RPMI7951 (cell line): ENCODE data around the gene RBP2. TPM values are rescaled to one million over a fixed set of nuclear protein-coding genes. Genes with fewer than 3 reads are reported as not detected.

ENCODE experiments used
- DNase-seq: peaks from one replicate; pipeline ENCODE4 v3.0.0-alpha.2; 2012; ENCODE audit warnings: low read depth
- total RNA-seq: library from RNA; depleted of rRNA; stranded (reverse); fragments of >200 nt; shearing (Covaris generic); gene quantifications from 2 replicates; pipeline ENCODE4 v1.2.3, GENCODE V29; 2014

Gene RBP2
- total RNA-seq, 1 experiment from 2014 or later: not detected

DNA sequence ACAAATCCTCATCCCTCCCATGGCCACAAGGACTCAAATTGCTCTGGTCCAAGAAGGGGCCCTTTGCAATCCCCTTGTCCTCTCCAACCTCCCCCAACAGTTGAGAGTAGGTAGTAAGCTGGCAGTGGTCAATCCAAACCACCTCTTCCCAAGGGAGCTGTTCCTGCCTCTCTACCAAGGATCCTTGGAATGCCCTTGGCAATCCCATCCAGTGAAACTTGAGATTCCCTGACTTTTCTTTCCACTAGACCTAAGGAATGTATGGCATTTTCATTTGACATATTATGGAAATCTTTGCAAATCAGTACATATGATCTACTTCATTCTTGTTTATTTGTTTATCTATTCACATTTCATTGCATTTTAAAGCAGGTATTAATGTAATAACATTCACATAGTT lies 4.8 kb upstream of the RBP2 start:
- no peak for DNase-seq

DNA sequence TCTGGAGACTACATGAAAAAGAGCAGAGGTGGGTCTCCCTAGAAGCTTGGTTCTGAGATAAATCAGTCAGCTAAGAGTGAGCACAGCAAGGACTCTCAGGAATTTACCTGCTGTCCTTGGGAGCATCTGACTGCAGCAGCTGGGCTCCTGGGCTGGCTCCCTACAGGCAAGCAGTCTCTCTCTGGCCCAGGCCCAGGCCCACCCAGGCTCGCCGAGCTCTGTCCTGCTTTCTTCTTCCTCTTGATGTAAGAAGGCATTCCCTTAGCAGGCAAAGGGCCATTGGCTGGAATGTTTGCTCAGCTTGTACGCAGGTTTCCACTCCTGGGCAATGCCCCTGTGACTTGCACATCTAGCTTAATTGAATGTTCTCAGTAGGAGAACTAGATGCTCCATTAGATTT lies 4.3 kb upstream of the RBP2 start:
- no peak for DNase-seq

DNA sequence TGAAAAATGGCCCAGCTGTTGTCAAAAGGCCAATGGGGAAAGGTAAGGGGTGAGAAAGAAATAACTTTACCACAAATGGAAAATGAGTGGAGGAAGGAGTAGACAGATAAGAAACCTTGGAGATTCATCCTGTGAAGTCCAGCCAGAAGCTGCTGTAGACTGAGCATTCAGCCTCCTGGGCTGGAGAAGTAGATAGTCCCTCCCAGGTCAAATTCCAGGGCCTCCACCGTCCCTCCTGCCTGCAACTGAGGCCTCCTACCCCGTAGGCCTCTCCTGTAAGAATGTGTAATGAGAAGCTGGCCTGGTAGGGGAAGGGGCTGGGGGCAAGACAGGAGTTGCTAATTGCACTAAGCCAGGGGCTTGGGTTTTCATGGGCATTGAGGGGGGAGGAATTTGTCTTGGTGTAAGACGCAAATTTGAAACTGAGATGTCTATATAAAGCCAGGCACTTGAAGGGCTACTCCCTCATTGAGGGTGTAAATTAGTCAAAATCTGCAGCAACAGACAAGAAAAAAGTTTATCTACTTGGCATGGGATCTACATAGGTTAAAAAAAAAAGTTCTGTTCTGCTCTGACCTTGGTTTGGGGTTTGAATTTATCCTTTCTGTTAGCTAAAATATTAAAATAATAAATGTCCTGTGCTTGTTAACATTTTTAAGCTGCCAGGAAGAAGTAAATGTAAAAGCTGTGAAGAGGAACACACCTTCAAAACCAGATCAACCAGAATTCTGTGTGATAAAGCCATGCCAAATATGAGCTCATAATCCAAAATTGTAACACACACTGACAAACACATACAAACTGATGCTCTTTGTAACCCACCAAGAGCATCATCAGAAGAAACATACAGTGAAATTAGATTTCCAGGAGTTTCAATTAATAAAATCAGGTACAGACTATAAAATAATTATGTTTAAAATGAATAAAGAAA lies 1.7 kb upstream of the RBP2 start:
- DNase-seq: no peak

DNA sequence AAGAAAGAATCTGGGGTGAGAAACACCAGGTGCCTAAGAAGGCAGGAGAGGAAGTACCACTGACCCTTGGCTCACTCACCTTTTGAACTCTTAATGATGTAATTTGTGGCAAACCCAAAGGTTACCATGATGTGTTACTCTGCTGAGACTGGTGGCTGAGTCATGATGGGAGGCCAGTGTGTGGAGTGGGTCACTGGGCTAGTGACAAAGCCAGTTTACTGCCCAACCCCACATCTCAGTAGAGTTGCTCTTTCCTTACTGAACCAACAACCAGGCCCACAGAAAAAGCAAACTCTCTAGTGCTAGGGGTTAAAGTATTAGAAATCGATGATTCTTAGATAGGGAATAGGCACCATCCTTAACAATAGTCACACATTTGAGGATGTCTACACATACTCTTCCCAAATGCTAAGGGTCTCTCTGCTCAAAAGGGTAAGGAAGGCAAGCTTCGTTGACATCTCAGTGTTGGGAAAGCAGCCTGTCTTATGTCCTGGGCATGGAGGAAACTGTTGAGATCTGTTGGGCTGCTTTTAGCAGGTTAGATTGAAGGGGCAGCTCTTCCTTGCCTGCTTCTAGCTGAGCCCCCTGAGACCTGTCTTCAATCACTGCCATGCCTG lies 3.1 kb downstream of the RBP2 start:
- no peak for DNase-seq

DNA sequence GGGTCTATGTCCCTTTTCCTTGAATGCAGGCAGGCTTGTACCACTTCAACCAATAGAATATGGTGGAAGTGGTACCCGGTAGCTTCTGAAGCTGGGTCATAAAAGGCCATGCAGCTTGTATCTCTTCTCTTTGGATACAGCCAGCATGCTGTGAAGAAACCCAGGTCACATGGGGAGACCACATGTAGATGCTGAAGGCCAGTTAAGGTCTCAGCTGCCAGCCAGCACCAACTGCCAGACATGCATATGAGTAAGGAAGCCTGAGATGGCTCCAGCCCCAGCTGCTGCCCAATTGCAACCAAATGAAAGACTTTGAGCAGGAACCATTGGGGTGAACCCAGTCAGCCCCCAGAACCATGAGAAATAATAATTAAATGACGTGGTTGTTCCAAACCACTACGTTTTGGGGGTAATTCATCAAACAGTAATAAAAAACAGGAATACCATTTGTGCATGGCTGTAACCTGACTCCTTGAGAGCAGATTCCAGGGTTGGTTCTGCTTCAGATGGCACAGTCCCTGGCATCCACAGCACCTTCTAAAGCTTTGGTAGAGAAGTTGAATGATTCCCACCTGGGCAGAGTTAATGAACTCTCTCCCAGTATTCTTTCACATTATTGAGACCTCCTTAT lies 3.8 kb downstream of the RBP2 start:
- DNase-seq: no peak

DNA sequence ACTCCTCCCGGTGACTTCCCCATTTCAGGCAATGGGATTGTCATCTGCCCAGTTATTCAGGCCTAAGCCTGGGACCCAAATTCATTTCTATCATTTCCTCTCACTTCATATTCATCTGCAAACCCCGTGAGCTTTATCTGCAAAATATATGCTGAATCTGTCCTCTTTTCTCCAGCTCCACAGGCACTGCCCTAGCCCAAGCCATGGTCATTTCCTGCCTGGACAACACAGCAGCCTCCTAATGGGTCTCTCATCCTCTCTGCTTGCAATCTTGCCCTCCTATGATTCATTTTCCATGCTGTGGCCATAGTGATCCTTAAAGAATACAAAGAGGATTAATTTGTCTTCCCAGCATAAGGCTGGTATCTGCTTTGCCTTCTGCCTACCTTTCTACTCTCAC lies 6.1 kb downstream of the RBP2 start:
- DNase-seq: no peak

DNA sequence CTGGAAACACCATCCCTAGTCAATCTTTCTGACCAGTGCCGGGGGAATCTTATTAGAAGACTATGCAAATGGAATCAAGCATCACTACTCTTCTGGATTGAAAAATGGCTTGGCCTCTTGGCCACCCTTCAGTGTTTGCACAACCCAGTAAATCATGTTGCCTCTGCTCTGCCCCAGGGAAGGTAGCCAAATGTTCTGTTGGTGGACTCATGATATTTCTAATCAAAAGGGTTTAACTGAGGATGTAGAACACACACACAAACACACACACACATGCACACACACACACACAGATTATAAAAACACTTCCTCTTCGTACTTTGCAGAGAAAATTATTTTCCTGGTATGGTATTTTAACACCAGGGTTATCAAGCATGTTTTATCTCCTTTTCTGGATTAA lies 7.9 kb downstream of the RBP2 start:
- no peak for DNase-seq

DNA sequence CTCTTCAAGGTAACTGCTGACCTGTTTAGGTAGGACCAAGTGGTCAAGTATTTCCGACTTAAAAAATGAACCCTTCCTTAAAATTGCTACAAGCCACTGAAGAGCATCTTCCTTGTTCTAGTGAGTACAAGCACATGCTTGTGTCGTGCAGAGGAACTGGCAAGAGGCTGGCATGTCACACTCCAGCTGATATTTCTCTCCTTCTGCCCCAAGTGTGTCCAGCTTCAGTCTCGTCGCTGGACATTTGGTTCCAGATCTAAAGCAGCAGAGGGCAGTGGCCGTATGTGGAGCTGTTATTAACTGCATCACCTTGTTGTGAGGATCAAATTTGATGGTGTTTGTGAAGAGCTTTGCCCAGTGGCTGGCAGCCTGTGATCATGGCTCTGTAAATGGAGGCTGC lies 10.0 kb downstream of the RBP2 start:
- no peak for DNase-seq

DNA sequence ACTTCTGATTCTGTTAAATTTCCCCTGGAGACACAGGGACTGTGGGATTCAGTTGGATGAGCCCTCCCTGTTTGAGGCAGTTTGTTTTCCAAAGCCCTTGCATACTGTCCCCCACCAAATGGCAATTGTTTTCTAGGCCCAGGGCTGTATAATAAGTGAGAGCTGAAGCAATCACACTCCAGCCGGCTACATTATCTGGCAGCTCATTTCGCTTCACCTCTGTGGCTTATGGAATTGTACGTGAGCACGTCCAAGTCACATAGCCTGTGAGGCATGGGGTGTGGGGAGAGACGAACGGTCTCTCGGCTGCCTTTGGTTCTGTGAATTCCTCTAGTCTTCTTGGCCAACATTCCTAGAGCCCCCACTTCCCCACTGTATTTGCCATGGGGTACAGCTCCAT lies 10.7 kb downstream of the RBP2 start:
- DNase-seq: no peak

DNA sequence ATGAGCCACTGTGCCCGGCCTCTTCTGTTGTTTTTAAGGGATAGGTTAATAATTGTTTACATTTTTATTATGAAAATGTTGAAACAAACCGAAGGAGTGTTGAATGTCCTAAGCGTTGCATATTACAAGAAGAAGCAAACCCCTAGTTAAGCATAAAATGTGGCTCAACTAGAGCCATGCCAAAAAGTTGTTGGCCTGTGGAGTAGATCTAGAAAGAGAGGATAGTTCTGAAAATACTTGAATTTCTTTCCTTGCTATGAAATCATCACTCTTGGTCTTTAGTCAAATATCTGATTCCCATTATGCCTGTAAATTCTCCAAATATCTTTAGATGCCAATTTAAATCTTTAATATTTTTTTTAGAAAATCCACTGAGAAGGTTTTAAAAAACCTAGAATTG lies 12.8 kb downstream of the RBP2 start:
- no peak for DNase-seq

DNA sequence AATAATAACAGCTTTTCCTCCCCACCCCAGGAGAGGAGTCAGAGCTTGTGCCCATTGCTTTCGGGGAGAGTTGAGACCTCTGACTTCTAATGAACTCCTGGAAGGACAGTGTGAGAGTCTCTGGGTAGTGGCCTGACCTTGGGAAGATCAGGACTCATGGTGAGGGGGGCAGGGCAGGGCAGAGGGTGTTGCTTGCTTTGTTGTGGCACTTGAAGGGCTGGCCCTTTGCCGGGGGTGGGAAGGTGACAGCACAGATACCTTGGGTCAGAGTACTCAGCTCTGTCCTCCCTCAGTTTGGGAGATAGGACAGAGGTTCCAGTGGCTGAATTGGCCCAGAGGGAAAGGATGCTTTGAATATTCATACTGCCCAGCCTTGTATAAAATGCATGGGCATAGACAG lies 15.8 kb downstream of the RBP2 start:
- DNase-seq: no peak

DNA sequence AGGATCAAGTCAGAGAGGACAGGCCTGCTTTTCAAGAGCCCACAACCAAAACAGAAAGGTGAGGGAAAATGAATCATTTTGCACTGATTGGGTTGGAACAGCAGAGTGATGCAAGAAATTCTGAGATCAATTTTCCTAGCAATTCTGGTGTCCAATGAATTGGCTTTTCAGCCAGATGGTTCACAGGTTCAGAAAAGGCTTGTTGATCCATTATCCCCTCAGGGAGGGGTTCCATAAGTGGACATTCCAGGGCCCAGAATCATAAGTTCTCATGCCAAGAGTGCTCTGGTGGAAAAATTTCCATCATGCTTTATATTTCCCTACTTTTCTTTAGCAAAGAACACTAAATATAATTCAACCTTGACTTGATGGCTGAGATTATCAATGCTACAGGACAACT lies 16.2 kb downstream of the RBP2 start:
- DNase-seq: no peak

DNA sequence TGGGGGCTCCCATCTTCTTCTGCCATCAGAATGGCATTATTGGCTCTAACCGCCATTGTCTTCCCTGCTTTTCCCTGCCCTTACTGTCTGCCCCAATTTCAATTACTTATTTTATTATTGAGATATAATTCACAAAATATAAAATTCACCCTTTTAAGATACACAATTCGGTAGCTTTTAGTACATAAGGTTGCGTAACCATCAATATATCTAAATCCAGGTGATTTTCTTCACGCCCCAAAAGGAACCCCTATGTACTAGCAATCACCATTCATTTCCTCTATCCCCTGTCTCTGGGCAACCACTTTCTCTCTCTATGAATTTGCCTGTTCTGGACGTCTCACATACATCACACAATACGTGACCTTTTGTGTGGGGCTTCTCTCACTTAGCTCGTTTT lies 18.0 kb downstream of the RBP2 start:
- DNase-seq: no peak

DNA sequence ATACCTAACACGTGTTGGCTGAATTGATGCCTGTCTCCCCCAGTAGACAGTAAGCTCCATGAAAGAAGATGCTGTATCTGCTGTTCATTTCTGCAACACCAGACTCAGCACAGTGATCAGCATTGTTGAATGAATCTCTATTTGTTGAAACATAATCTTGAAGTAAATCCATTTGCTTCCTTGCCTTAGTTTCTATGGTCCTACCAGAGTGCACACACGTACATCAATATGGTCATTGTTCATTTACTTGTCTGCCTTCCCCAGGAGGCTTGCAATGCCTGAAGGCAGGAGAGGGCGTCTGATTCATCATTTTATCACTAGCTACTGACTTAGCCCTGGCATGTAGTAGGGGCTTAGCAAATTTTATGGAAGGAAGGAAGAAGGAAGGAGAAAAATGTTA lies 19.2 kb downstream of the RBP2 start:
- DNase-seq: peak; percentile 11

DNA sequence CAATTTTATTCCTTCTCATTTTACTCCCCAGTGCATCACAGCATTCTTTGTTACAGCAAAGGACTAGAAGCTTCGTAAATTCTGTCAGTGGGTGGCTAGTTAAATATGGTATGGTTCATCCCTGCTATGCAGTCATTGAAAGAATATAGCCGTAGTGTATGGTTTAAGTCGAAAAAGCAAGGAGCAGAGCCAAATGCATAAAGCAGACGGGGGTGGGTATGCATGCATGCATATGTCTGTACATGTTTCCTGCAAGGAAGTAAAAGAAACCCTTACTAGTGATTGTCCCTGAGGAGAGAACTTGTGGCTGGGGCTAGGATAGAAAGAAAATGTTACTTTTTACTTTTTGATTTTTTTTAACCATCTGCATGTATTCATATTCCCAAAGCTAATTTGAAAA lies 19.9 kb downstream of the RBP2 start:
- DNase-seq: no peak

DNA sequence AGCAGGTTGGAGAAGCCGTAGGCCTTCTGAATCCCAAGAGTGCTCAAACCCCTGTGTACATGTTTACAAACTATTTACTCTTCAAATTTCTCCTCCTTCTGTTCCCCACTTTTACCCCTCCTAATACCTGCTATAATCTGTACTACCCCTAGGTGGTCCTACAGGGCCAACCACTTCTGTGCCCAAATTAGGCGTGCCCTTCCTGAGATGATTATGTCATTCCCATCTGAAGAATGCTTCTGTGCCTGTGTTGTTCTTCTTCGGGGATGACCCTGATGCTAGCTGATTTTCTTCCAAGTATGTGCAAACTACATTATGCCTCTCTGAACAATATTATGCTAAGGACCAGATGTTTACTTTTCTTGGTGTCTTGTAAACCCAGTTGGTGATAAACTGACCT lies 20.5 kb downstream of the RBP2 start:
- no peak for DNase-seq

DNA sequence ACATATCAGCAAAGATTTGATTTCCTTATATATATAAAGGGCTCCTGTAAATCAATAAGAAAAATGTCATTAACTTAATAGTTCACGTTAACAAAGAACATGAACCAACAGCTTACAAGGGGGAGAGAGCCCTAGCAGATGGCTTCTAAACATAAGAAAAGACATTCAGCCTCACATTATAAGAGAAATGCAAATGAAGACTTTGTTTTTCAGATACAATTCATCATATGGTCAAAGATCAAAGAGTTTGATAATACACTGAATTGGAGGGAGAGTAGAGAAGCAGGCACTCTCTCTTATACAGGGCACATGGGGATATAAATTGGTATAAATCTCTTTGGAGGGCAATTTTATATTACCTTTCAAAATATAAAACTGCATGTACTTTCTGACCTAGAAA lies 21.1 kb downstream of the RBP2 start:
- no peak for DNase-seq

DNA sequence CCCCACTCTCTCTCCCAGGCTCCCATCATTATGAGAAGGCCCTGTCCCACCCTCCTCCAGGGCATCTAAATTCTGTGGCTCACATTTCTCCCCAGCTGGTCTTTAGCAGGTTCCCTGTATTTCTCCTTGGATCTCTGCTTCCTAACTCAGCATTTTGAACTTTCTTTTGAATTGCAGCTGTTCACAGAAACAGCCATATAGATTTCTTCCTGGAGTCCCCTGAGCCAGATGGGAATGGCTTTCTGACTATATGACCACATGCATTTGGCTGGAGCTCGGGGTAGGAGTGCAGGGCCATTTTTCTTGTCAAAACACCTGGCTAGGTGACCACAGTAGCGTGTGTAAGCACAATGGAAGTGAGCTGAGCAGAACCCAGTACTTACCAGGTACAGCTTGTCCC lies 22.0 kb downstream of the RBP2 start:
- no peak for DNase-seq

DNA sequence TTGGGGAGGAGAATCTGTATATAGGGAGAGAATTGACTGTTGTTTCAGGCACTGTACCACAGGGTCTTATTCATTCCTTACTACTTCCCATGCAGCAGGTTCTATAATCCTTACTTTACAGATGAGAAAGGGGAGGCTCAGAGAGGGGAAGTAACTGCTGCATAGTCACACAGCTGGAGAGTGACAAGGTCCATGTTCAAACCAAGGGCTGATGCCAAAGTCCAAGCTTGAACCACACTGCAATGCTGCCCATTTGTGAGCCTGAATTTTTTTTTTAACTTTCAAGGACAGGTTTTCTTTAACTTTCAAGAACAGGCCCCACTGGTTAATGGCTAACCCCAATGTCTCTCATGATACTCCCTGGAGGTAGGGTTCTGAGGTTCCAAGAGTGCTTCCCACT lies 26.2 kb downstream of the RBP2 start:
- no peak for DNase-seq

DNA sequence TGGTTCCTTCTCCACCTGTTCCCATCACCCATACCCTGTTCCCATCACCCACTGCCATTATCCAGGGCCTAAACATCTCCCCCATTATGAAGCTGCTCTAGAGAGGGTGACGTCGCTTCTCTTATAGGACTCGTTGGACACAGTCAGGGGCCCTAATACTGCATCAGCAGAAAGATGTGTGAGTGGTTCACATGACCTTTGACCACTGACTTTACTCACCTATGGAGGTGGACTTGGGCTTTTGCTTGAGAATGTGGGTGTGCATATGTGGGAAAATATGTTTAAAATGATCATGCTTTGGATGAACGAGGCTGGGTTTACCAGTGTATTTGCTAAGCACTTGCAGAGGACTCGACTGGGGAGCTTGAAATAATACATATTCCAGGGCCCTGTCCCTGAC lies 26.8 kb downstream of the RBP2 start:
- DNase-seq: no peak

DNA sequence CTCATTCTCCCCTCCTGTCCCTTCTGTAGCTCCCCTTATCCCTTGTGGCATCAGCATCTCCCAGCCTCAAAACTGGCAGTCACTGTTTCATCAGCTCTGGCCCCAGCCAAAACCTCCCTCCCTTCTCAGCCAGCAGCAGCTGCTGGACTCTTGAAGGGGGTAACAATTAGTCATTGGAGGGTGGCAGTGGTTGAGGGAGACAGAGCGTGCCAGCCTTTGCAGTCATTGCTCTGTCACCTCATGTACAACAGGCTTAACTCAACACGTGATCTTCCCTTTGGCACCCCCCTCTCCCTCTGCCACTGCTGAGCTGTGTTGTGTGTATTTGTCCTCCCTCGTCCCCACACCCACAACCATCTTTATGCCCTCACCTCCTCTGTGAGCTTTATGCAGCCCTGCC lies 28.2 kb downstream of the RBP2 start:
- peak; percentile 36 for DNase-seq

DNA sequence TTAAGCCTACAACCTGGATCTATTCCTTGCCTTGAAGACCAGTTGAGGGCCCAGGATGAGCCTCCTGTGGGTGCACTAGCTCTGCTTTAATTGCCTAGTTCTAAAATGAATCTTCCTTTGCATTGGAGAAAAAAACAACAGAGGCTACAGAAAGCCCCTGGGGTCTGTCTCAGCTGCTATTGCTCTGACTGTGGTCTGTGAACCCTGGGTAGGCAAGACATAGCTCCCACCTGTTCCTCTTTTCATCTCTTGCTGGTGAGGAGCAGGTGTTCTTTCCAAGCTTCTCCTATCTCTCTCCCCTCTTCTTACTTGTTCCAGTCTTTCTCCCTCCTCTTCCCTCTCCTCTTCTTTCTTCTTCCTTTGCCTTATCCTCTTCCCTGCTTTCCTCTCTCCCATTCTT lies 28.8 kb downstream of the RBP2 start:
- no peak for DNase-seq

DNA sequence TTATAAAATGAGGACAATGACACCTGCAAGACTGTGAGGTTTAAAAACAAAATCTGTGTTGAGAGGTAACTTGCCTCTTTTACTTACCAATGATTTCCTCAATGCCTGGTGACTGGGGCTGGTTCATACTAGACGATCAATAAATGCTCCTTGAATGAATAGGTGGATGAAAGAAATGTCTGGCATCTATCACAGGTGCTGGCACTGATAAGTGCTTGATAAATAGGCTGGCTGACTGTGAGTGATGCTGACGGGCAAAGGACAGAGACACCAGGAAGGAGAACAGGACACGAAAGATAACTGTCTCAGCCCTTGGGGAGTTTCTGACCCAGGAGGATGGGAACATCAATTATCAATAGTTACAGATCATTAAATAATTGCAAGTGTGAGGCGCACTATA lies 31.9 kb downstream of the RBP2 start:
- no peak for DNase-seq
